GM11168 (cell line): ENCODE data around the gene METTL17.

Experiments used
- in situ Hi-C: fragments of 300-500 bp; cut with MboI; formaldehyde crosslinking; loops from one replicate; pipeline ENCODE4 v1.12.0; 2022; ENCODE audit warnings: low sequenced_read_pairs; ENCODE audit not compliant: unreplicated experiment

The METTL17 gene

GRCh38 chr14:20988717-20989470 lies 886 bp upstream of the METTL17 start:
- in situ Hi-C loops: no loop called here

GRCh38 chr14:20989471-20989786 lies 351 bp upstream of the METTL17 start:
- in situ Hi-C loops: no loop called here

GRCh38 chr14:20996521-20996920 lies 6.7 kb downstream of the METTL17 start:
- in situ Hi-C loops: loop anchor here (10.0 kb wide), 1 partner anchor 548 kb away; no protein-coding TSS in a partner anchor

GRCh38 chr14:20997115-20997514 lies 7.3 kb downstream of the METTL17 start:
- in situ Hi-C loops: loop anchor here (10.0 kb wide), 1 partner anchor 548 kb away; no protein-coding TSS in a partner anchor

GRCh38 chr14:20997564-20997963 lies 7.8 kb downstream of the METTL17 start:
- in situ Hi-C loops: loop anchor here (10.0 kb wide), 1 partner anchor 547 kb away; no protein-coding TSS in a partner anchor

- in situ Hi-C loops: loop anchor here (10.0 kb wide), 1 partner anchor 547 kb away; no protein-coding TSS in a partner anchor
Observed at GRCh38 chr14:20998139-20998538, 8.4 kb downstream of the METTL17 start.

- in situ Hi-C loops: loop anchor here (10.0 kb wide), 1 partner anchor 546 kb away; no protein-coding TSS in a partner anchor
Observed at GRCh38 chr14:20998674-20999366, 9.0 kb downstream of the METTL17 start, which contains the start of gene SLC39A2. Gene SLC39A2 (plus strand): TSS chr14:20999293. CDS start chr14:20999447, 154 bp downstream.

GRCh38 chr14:20999591-20999990 lies 9.8 kb downstream of the METTL17 start:
- in situ Hi-C loops: loop anchor here (10.0 kb wide), 1 partner anchor 545 kb away; no protein-coding TSS in a partner anchor

GRCh38 chr14:21001218-21001617 lies 11.4 kb downstream of the METTL17 start:
- in situ Hi-C loops: no loop called here

- in situ Hi-C loops: no loop called here
Observed at GRCh38 chr14:21003788-21004346, 14.1 kb downstream of the METTL17 start.

GRCh38 chr14:21009721-21010120 lies 19.9 kb downstream of the METTL17 start:
- in situ Hi-C loops: loop anchor here (10.0 kb wide), 1 partner anchor 85 kb away; the partner anchor contains the start of gene ZNF219

GRCh38 chr14:21011136-21011535 lies 21.4 kb downstream of the METTL17 start:
- in situ Hi-C loops: loop anchor here (10.0 kb wide), 1 partner anchor 84 kb away; the partner anchor contains the start of gene ZNF219

GRCh38 chr14:21014761-21015190 lies 25.0 kb downstream of the METTL17 start:
- in situ Hi-C loops: loop anchor here (10.0 kb wide), 1 partner anchor 80 kb away; the partner anchor contains the start of gene ZNF219

GRCh38 chr14:21015312-21015711 lies 25.5 kb downstream of the METTL17 start:
- in situ Hi-C loops: loop anchor here (10.0 kb wide), 1 partner anchor 79 kb away; the partner anchor contains the start of gene ZNF219

- in situ Hi-C loops: loop anchor here (10.0 kb wide), 1 partner anchor 78 kb away; the partner anchor contains the start of gene ZNF219
Observed at GRCh38 chr14:21016413-21017190, 26.8 kb downstream of the METTL17 start.

GRCh38 chr14:21017528-21018245 lies 27.9 kb downstream of the METTL17 start:
- in situ Hi-C loops: loop anchor here (10.0 kb wide), 1 partner anchor 77 kb away; the partner anchor contains the start of gene ZNF219

GRCh38 chr14:21018286-21018685 lies 28.5 kb downstream of the METTL17 start:
- in situ Hi-C loops: loop anchor here (10.0 kb wide), 1 partner anchor 77 kb away; the partner anchor contains the start of gene ZNF219

- in situ Hi-C loops: loop anchor here (10.0 kb wide), 1 partner anchor 76 kb away; the partner anchor contains the start of gene ZNF219
Observed at GRCh38 chr14:21018781-21019180, 29.0 kb downstream of the METTL17 start.

- in situ Hi-C loops: loop anchor here (10.0 kb wide), 1 partner anchor 75 kb away; the partner anchor contains the start of gene ZNF219
Observed at GRCh38 chr14:21019366-21019765, 29.6 kb downstream of the METTL17 start.
